Heart right ventricle (tissue), 16 donors: Measurements from ENCODE around the gene SSTR3. TPM values are rescaled to one million over a fixed set of nuclear protein-coding genes. Genes with fewer than 3 reads are reported as not detected.

Experiments
- ATAC-seq, 8 donors: fragments of 200-7000 bp; cut with Tn5 transposase; one replicate each; pipeline ENCODE4 v1.9.1; 2020; ENCODE audit warnings: mild to moderate bottlenecking in 8 of 8, moderate library complexity in 8 of 8, moderate number of reproducible peaks in 1 of 8
- DNase-seq, 2 donors: peaks; one replicate each; pipeline ENCODE4 v3.0.0-alpha.2; 2020
- H3K27ac ChIP-seq, 10 donors: fragments of 200-600 bp; sonication (generic) in 2 of 10; one replicate each; pipeline versions ENCODE4 v1.5.0 to v1.8.0; 2020 to 2022; ENCODE audit warnings: mild to moderate bottlenecking in 3 of 10
- H3K27me3 ChIP-seq, 7 donors: fragments of 200-600 bp; one replicate each; pipeline ENCODE4 v1.8.0; 2021 to 2022; ENCODE audit warnings: mild to moderate bottlenecking in 2 of 7
- H3K36me3 ChIP-seq, 9 donors: fragments of 200-600 bp; sonication (generic) in 1 of 9; one replicate each; pipeline versions ENCODE4 v1.5.0 to v1.8.0; 2020 to 2022; ENCODE audit warnings: mild to moderate bottlenecking in 2 of 9
- H3K4me1 ChIP-seq, 9 donors: fragments of 200-600 bp; sonication (generic) in 1 of 9; one replicate each; pipeline versions ENCODE4 v1.5.0 to v1.8.0; 2020 to 2022; ENCODE audit warnings: mild to moderate bottlenecking in 4 of 9
- H3K4me3 ChIP-seq, 10 donors: fragments of 200-600 bp; sonication (generic) in 2 of 10; one replicate each; pipeline versions ENCODE4 v1.5.0 to v1.8.0; 2020 to 2022; ENCODE audit warnings: mild to moderate bottlenecking in 7 of 10, moderate library complexity in 2 of 10
- H3K9me3 ChIP-seq, 11 donors: fragments of 200-600 bp in 10 of 11; sonication (generic) in 2 of 11; one replicate each; pipeline versions ENCODE4 v1.5.0 to v1.8.0; 2013 to 2022; ENCODE audit warnings: mild to moderate bottlenecking in 2 of 11, control low read depth in 1 of 11, moderate library complexity in 1 of 11
- CTCF ChIP-seq, 9 donors: fragments of 200-600 bp; sonication (generic) in 2 of 9; IDR thresholded peaks; one replicate each; pipeline versions ENCODE4 v1.5.0 to v1.8.0; 2021 to 2022; ENCODE audit warnings: antibody characterized with exemption in 9 of 9, mild to moderate bottlenecking in 5 of 9, moderate library complexity in 1 of 9
- WGBS, 2 donors: extraction: QIAGEN DNeasy Blood & Tissue Kit; methylation state at CpG; one replicate each; pipeline ENCODE4 v1.1.7; 2013; ENCODE audit warnings: inconsistent platforms in 1 of 2; 5-methylcytosine and 5-hydroxymethylcytosine counted together
- intact Hi-C, 10 donors: fragments of 100-400 bp; cut with DNase I; formaldehyde crosslinking; loops; one replicate each; pipeline versions ENCODE4 v1.11.1 to v1.14.2; 2022
- polyA plus RNA-seq, 2 donors: library from polyadenylated mRNA; stranded (reverse); fragments of 200-250 nt; gene quantifications; one replicate each; pipeline ENCODE4 v1.2.3, GENCODE V29; 2013
- total RNA-seq, 10 donors: library from RNA; stranded (reverse); fragmentation: NEBNext Ultra II Directional in 3 of 10; extraction: Animal tissue kit (Norgen Biotek cat#: 25700) in 3 of 10; gene quantifications; one replicate each; pipeline versions ENCODE4 v1.2.1 to v1.2.4, GENCODE V29; 2021 to 2023
- donor health status: Arrhythmogenic right ventricular cardiomyopathy.
- donor health status: ischemic (EF 13 %, LVEDD 7.1; RV severe dilation, severe dysfunction).
- donor health status: healthy with polysubstance abuse.
- donor health status: DM: no; HTN: yes; CAD: no.
- donor health status: DM: no; HTN: no; CAD: no.
- donor health status: ischemic (EF 25% LVEDD 6.9; RV normal size, moderate dysfunction).
- donor health status: ischemic (EF 25% LVEDD 5.7; RV mildly dilated, moderate dysfunction).
- donor health status: healthy.
- donor health status: DM: yes; HTN: yes; CAD: no.
- donor health status: Ischemic cardiomyopathy.
- donor health status: ischemic (EF 35%, LVEDD 5.7; RV mildly dilated, moderate dysfunction).
- donor health status: nonischemic (EF 11% LVEDD 7.7; RV severe dilation, severe dysfunction).
- donor health status: DM: yes; HTN: yes; CAD: no.
- donor health status: PGD.
- donor health status: ischemic (EF 29% LVEDD 5.4; RV normal size, mild dysfunction).
- donor health status: nonischemic (EF 23%, LVEDD 6.1; RV moderate dilation, normal function).

SSTR3 gene
- total and polyA plus RNA-seq, 12 donors: not detected

- no peak for TF ChIP-seq CTCF (IDR thresholded peaks at IDR 0.05)
- Histone ChIP-seq H3K36me3 (peaks cover 0 to 38% (median 0%) of the 10 kb centered on the region in 9 donors), H3K4me1 (peaks cover 0 to 84% (median 0%) of the 10 kb centered on the region in 9 donors), H3K9me3 (no peaks in the 10 kb centered on the region), H3K27ac (peak overlapping the region in 1 of 10 donors; percentile 90), H3K27me3 (peaks cover 13 to 87% (median 78%) of the 10 kb centered on the region in 7 donors), H3K4me3 (peak overlapping the region in 1 of 10 donors; percentile 71)
- 52 to 57% methylated on average over 19 of the region's 19 CpGs for WGBS, 2 donors
- DNase-seq: no peak
- ATAC-seq: peak in 2 of 8 donors; percentile 16 to 18
- intact Hi-C loops: no loop called here
Observed at GRCh38 chr22:37241351-37242142, 29.3 kb upstream of the SSTR3 start.

GRCh38 chr22:37240941-37241320, 28.7 kb upstream of the SSTR3 start:
- ATAC-seq (no peak), DNase-seq (no peak)
- no peaks in the 10 kb centered on the region for H3K9me3 ChIP-seq
- intact Hi-C loops: no loop called here
- peaks cover 0 to 43% (median 0%) of the 10 kb centered on the region in 9 donors for H3K36me3 ChIP-seq
- peak overlapping the region in 1 of 10 donors; percentile 90 for H3K27ac ChIP-seq
- 69% methylated on average over 7 of the region's 7 CpGs for WGBS, 2 donors
- H3K4me3 ChIP-seq: peak overlapping the region in 1 of 10 donors; percentile 71
- peaks cover 0 to 91% (median 0%) of the 10 kb centered on the region in 9 donors for H3K4me1 ChIP-seq
- peaks cover 13 to 93% (median 84%) of the 10 kb centered on the region in 7 donors for H3K27me3 ChIP-seq
- no peak for TF ChIP-seq CTCF (IDR thresholded peaks at IDR 0.05)

GRCh38 chr22:37240240-37240940, 28.1 kb upstream of the SSTR3 start:
- DNase-seq (no peak), ATAC-seq (no peak)
- Histone ChIP-seq H3K4me3 (peak overlapping the region in 1 of 10 donors; percentile 71), H3K27me3 (peaks cover 13 to 97% (median 89%) of the 10 kb centered on the region in 7 donors), H3K4me1 (peaks cover 0 to 91% (median 0%) of the 10 kb centered on the region in 9 donors), H3K36me3 (peaks cover 0 to 48% (median 0%) of the 10 kb centered on the region in 9 donors), H3K9me3 (no peaks in the 10 kb centered on the region), H3K27ac (peak overlapping the region in 1 of 10 donors; percentile 90)
- 70 to 74% methylated on average over 11 of the region's 11 CpGs for WGBS, 2 donors
- intact Hi-C loops: no loop called here
- TF ChIP-seq CTCF (IDR thresholded peaks at IDR 0.05): no peak
